Uterus (tissue), 2 donors: Measurements from ENCODE around the gene GPR78.

Source experiments
- POLR2A ChIP-seq, 2 donors: fragments of 450-650 bp; IDR thresholded peaks; one replicate each; pipeline ENCODE4 v1.6.1; 2016; ENCODE audit warnings: antibody characterized with exemption in 2 of 2, mild to moderate bottlenecking in 1 of 2, moderate library complexity in 1 of 2
- TF ChIP-seq, protein P1 (sequence below), 4 experiments: fragments of 200-600 bp in 2 of 4; fragments of 450-650 bp in 2 of 4; sonication (generic) in 2 of 4; IDR thresholded peaks; one replicate each; pipeline ENCODE4 v1.5.1; 2016 to 2019; ENCODE audit warnings: antibody characterized with exemption in 4 of 4, mild to moderate bottlenecking in 2 of 4, moderate library complexity in 1 of 4

DNA sequence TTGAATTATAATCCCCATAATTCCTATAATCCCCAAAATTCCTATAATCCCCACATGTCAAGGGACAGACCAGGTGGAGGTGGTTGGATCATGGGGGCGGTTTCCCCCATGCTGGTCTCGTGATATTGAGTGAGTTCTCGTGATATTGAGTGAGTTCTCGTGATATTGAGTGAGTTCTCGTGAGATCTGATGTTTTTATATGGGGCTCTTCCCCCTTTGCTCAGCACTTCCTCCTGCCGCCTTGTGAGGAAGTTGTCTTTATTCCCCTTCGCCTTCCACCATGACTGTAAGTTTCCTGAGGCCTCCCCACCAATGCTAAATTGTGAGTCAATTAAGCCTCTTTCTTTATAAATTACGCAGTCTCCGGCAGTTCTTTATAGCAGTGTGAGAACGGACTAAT, 36.6 kb upstream of the GPR78 start:
- TF ChIP-seq, protein P1, sequence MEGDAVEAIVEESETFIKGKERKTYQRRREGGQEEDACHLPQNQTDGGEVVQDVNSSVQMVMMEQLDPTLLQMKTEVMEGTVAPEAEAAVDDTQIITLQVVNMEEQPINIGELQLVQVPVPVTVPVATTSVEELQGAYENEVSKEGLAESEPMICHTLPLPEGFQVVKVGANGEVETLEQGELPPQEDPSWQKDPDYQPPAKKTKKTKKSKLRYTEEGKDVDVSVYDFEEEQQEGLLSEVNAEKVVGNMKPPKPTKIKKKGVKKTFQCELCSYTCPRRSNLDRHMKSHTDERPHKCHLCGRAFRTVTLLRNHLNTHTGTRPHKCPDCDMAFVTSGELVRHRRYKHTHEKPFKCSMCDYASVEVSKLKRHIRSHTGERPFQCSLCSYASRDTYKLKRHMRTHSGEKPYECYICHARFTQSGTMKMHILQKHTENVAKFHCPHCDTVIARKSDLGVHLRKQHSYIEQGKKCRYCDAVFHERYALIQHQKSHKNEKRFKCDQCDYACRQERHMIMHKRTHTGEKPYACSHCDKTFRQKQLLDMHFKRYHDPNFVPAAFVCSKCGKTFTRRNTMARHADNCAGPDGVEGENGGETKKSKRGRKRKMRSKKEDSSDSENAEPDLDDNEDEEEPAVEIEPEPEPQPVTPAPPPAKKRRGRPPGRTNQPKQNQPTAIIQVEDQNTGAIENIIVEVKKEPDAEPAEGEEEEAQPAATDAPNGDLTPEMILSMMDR (IDR thresholded peaks at IDR 0.05): no peak
- no peak for TF ChIP-seq POLR2A (IDR thresholded peaks at IDR 0.05)
